ENCODE measurements around the gene LMX1B.

DNA sequence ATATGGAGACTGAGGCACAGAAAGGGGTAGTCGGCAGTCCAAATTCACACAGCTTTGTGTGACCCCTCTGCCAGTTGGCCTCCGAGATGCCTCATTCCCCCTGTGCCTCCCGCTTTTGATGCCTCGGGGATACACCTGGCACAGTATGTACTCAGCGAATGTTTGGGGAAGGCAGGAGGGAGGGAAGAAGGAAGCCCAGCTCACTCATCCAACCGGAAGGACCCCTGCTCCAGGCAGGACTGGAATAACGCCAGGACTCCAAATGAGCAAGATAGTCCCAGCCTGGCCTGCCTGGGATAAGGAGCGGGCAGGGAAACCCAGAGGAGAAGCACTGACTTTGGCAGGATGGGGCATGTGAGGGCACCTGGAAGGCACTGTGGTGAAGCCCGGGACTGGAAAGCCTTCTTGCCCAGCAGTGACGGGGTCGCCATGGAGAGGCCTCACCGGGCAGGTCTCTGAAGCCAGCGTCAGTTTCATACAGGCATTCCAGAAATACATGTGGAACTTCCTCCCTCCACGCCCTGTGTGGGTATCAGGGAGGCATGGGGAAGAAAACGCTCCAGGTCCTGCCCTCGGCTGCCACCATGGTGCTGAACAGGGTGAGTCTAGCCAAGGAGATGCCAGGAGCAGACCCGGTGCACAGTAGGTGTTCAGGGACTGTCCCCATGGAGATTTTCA is 20.3 kb downstream of the LMX1B start:
- TF ChIP-seq, protein P1, sequence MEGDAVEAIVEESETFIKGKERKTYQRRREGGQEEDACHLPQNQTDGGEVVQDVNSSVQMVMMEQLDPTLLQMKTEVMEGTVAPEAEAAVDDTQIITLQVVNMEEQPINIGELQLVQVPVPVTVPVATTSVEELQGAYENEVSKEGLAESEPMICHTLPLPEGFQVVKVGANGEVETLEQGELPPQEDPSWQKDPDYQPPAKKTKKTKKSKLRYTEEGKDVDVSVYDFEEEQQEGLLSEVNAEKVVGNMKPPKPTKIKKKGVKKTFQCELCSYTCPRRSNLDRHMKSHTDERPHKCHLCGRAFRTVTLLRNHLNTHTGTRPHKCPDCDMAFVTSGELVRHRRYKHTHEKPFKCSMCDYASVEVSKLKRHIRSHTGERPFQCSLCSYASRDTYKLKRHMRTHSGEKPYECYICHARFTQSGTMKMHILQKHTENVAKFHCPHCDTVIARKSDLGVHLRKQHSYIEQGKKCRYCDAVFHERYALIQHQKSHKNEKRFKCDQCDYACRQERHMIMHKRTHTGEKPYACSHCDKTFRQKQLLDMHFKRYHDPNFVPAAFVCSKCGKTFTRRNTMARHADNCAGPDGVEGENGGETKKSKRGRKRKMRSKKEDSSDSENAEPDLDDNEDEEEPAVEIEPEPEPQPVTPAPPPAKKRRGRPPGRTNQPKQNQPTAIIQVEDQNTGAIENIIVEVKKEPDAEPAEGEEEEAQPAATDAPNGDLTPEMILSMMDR (IDR thresholded peaks at IDR 0.05) = no peak
- TF ChIP-seq ZFX (IDR thresholded peaks at IDR 0.05; ENCODE audit: borderline replicate concordance) = no peak
